BLaER1 treated with 17β-estradiol and CSF1 and Interleukin-3, amounts not matched to agents 10 nM and 100 nM (cell line): ENCODE measurements around the gene PLD2.

Experiments used
- H3K27ac ChIP-seq, 11 experiments: shearing (Covaris generic); formaldehyde crosslinking; 2 replicates each; pipeline ENCODE4 v1.8.1; 2022
- H3K27me3 ChIP-seq, 11 experiments: shearing (Covaris generic); formaldehyde crosslinking; 2 replicates each; pipeline ENCODE4 v1.8.1; 2022
- H3K36me3 ChIP-seq, 11 experiments: shearing (Covaris generic); formaldehyde crosslinking; 2 replicates each; pipeline ENCODE4 v1.8.1; 2022
- H3K4me1 ChIP-seq, 10 experiments: shearing (Covaris generic); formaldehyde crosslinking; 2 replicates each; pipeline ENCODE4 v1.8.1; 2022
- H3K4me2 ChIP-seq, 11 experiments: shearing (Covaris generic); formaldehyde crosslinking; 2 replicates each; pipeline ENCODE4 v1.8.1; 2022
- H3K4me3 ChIP-seq, 10 experiments: shearing (Covaris generic); formaldehyde crosslinking; 2 replicates each; pipeline ENCODE4 v1.8.1; 2022
- H3K9ac ChIP-seq, 11 experiments: shearing (Covaris generic); formaldehyde crosslinking; 2 replicates each; pipeline ENCODE4 v1.8.1; 2022
- H3K9me3 ChIP-seq, 11 experiments: shearing (Covaris generic); formaldehyde crosslinking; replicated peaks in 1 of 11; 2 replicates each; pipeline ENCODE4 v1.8.1; 2022
- H4K20me1 ChIP-seq, 11 experiments: shearing (Covaris generic); formaldehyde crosslinking; 2 replicates each; pipeline ENCODE4 v1.8.1; 2022
- Cebpa-rat ChIP-seq, 11 experiments: shearing (Covaris generic); IDR thresholded peaks; 2 replicates each; pipeline ENCODE4 v1.8.1; 2022

PLD2 gene

GRCh38 chr17:4806777-4807604 lies at the start of gene PLD2:
Gene PLD2 (plus strand): TSS chr17:4807152. CDS start chr17:4807773, 621 bp downstream.
- Histone ChIP-seq H3K36me3 (peaks cover 0 to 33% (median 9%) of the 10 kb centered on the region in 11 experiments; a peak in 11 of 22 replicates), H3K9me3 (no peaks in the 10 kb centered on the region), H3K27me3 (no peaks in the 10 kb centered on the region), H4K20me1 (peaks cover 0 to 27% (median 10%) of the 10 kb centered on the region in 11 experiments; a peak in 11 of 22 replicates), H3K27ac (peak within 1 kb of the TSS; percentile 57 to 82 (median 74)), H3K4me3 (peak within 1 kb of the TSS; percentile 77 to 93 (median 84)), H3K9ac (peak within 1 kb of the TSS; percentile 84 to 91 (median 87)), H3K4me2 (peak within 1 kb of the TSS; percentile 89 to 99 (median 94)), H3K4me1 (peaks cover 28 to 42% (median 38%) of the 10 kb centered on the region in 10 experiments)
- TF ChIP-seq Cebpa-rat (IDR thresholded peaks at IDR 0.05) = no peak

- peak overlapping the region in 3 of 11 experiments; percentile 38 to 47 (median 42); a peak in 5 of 22 replicates for H3K27ac ChIP-seq
- peak overlapping the region in 3 of 11 experiments; percentile 18 to 71 (median 32); a peak in 5 of 22 replicates for H3K4me2 ChIP-seq
- H3K27me3 ChIP-seq = no peaks in the 10 kb centered on the region
- H3K9ac ChIP-seq = no peak overlapping the region
- H3K4me3 ChIP-seq = no peak overlapping the region
- no peaks in the 10 kb centered on the region for H4K20me1 ChIP-seq
- H3K36me3 ChIP-seq = no peaks in the 10 kb centered on the region
- H3K4me1 ChIP-seq = peaks cover 9 to 66% (median 15%) of the 10 kb centered on the region in 10 experiments
- TF ChIP-seq Cebpa-rat (IDR thresholded peaks at IDR 0.05) = no peak
- H3K9me3 ChIP-seq = no peaks in the 10 kb centered on the region
Measured at GRCh38 chr17:4759776-4760236, 47.1 kb upstream of the PLD2 start.

- Histone ChIP-seq H3K4me2 (peak overlapping the region; percentile 24 to 89 (median 75)), H4K20me1 (no peaks in the 10 kb centered on the region)
Measured at GRCh38 chr17:4764595-4764994, 42.4 kb upstream of the PLD2 start.

GRCh38 chr17:4766201-4766600 lies 40.8 kb upstream of the PLD2 start:
- no peak overlapping the region for H3K4me3 ChIP-seq

More at GRCh38 chr17:4764595-4764994, 42.4 kb upstream of the PLD2 start:
- H3K27me3 ChIP-seq = no peaks in the 10 kb centered on the region
- no peaks in the 10 kb centered on the region for H3K9me3 ChIP-seq
- H3K9ac ChIP-seq = peak overlapping the region in 6 of 11 experiments; percentile 34 to 94 (median 80); a peak in 9 of 22 replicates
- H3K4me3 ChIP-seq = no peak overlapping the region
- peak overlapping the region in 9 of 11 experiments; percentile 8 to 98 (median 91); a peak in 16 of 22 replicates for H3K27ac ChIP-seq
- no peak for TF ChIP-seq Cebpa-rat (IDR thresholded peaks at IDR 0.05)
- H3K4me1 ChIP-seq = peaks cover 24 to 91% (median 48%) of the 10 kb centered on the region in 10 experiments
- H3K36me3 ChIP-seq = no peaks in the 10 kb centered on the region

GRCh38 chr17:4766723-4767122 lies 40.2 kb upstream of the PLD2 start:
- TF ChIP-seq Cebpa-rat (IDR thresholded peaks at IDR 0.05) = no peak
- peak overlapping the region in 7 of 11 experiments; percentile 47 to 94 (median 78); a peak in 13 of 22 replicates for H3K9ac ChIP-seq

More at GRCh38 chr17:4766201-4766600, 40.8 kb upstream of the PLD2 start:
- TF ChIP-seq Cebpa-rat (IDR thresholded peaks at IDR 0.05) = peak in 6 of 11 experiments; percentile 32 to 73 (median 56); a peak in 6 of 22 replicates
- Histone ChIP-seq H3K27me3 (no peaks in the 10 kb centered on the region), H3K9me3 (no peaks in the 10 kb centered on the region), H3K9ac (peak overlapping the region in 7 of 11 experiments; percentile 47 to 94 (median 78); a peak in 13 of 22 replicates), H4K20me1 (no peaks in the 10 kb centered on the region), H3K4me2 (peak overlapping the region; percentile 7 to 89 (median 75); a peak in 18 of 22 replicates), H3K27ac (peak overlapping the region in 10 of 11 experiments; percentile 51 to 98 (median 87); a peak in 20 of 22 replicates), H3K4me1 (peaks cover 31 to 93% (median 63%) of the 10 kb centered on the region in 10 experiments), H3K36me3 (no peaks in the 10 kb centered on the region)

GRCh38 chr17:4768298-4768697 lies 38.7 kb upstream of the PLD2 start:
- Histone ChIP-seq H3K27ac (peak overlapping the region in 6 of 11 experiments; percentile 83 to 98 (median 95); a peak in 13 of 22 replicates), H3K9ac (peak overlapping the region in 5 of 11 experiments; percentile 45 to 94 (median 82); a peak in 8 of 22 replicates), H3K4me1 (peaks cover 52 to 100% (median 83%) of the 10 kb centered on the region in 10 experiments)

More at GRCh38 chr17:4766723-4767122, 40.2 kb upstream of the PLD2 start:
- Histone ChIP-seq H3K27ac (peak overlapping the region in 10 of 11 experiments; percentile 51 to 98 (median 87); a peak in 19 of 22 replicates), H4K20me1 (no peaks in the 10 kb centered on the region), H3K4me3 (no peak overlapping the region), H3K4me1 (peaks cover 36 to 93% (median 68%) of the 10 kb centered on the region in 10 experiments), H3K36me3 (no peaks in the 10 kb centered on the region), H3K27me3 (no peaks in the 10 kb centered on the region), H3K9me3 (no peaks in the 10 kb centered on the region), H3K4me2 (peak overlapping the region; percentile 24 to 87 (median 73); a peak in 20 of 22 replicates)

GRCh38 chr17:4769628-4770027 lies 37.3 kb upstream of the PLD2 start:
- no peak overlapping the region for H3K4me3 ChIP-seq
- H3K27ac ChIP-seq = peak overlapping the region in 6 of 11 experiments; percentile 27 to 98 (median 95); a peak in 9 of 22 replicates
- H4K20me1 ChIP-seq = no peaks in the 10 kb centered on the region
- H3K36me3 ChIP-seq = no peaks in the 10 kb centered on the region
- no peak for TF ChIP-seq Cebpa-rat (IDR thresholded peaks at IDR 0.05)
- no peaks in the 10 kb centered on the region for H3K9me3 ChIP-seq
- H3K4me2 ChIP-seq = peak overlapping the region in 6 of 11 experiments; percentile 28 to 87 (median 76); a peak in 10 of 22 replicates
- H3K27me3 ChIP-seq = no peaks in the 10 kb centered on the region
- H3K9ac ChIP-seq = no peak overlapping the region
- H3K4me1 ChIP-seq = peaks cover 57 to 100% (median 84%) of the 10 kb centered on the region in 10 experiments

More at GRCh38 chr17:4768298-4768697, 38.7 kb upstream of the PLD2 start:
- Histone ChIP-seq H3K4me2 (peak overlapping the region in 6 of 11 experiments; percentile 39 to 87 (median 78); a peak in 10 of 22 replicates), H3K4me3 (no peak overlapping the region), H3K9me3 (no peaks in the 10 kb centered on the region), H4K20me1 (no peaks in the 10 kb centered on the region), H3K36me3 (no peaks in the 10 kb centered on the region), H3K27me3 (no peaks in the 10 kb centered on the region)
- no peak for TF ChIP-seq Cebpa-rat (IDR thresholded peaks at IDR 0.05)

- peak within 1 kb of the TSS; percentile 53 to 89 (median 82) for H3K4me2 ChIP-seq
- peaks cover 65 to 100% (median 82%) of the 10 kb centered on the region in 10 experiments for H3K4me1 ChIP-seq
- no peaks in the 10 kb centered on the region for H4K20me1 ChIP-seq
- no peaks in the 10 kb centered on the region for H3K36me3 ChIP-seq
- TF ChIP-seq Cebpa-rat (IDR thresholded peaks at IDR 0.05) = no peak
- peak within 1 kb of the TSS; percentile 85 to 98 (median 92); a peak in 21 of 22 replicates for H3K27ac ChIP-seq
- peak within 1 kb of the TSS in 6 of 11 experiments; percentile 20 to 50 (median 33); a peak in 11 of 22 replicates for H3K9ac ChIP-seq
- H3K9me3 ChIP-seq = no peaks in the 10 kb centered on the region
- H3K27me3 ChIP-seq = no peaks in the 10 kb centered on the region
- H3K4me3 ChIP-seq = no peak within 1 kb of the TSS
Measured at GRCh38 chr17:4771519-4772234, 35.3 kb upstream of the PLD2 start, which contains the start of gene TM4SF5. Gene TM4SF5 (plus strand): TSS chr17:4771886. CDS start chr17:4771923, 37 bp downstream.
